Lung microvascular endothelial cell (primary cell): Measurements from ENCODE around the gene HOXA7. TPM values are rescaled to one million over a fixed set of nuclear protein-coding genes. Genes with fewer than 3 reads are reported as not detected.

Experiments
- DNase-seq, 2 donors: peaks; one replicate each; pipeline versions ENCODE4 v3.0.0 to v3.0.0-alpha.2; 2010; ENCODE audit warnings: low read depth in 2 of 2
- total RNA-seq: library from RNA; depleted of rRNA; stranded (reverse); fragments of >200 nt; gene quantifications from 2 replicates; pipeline ENCODE4 v1.2.1, GENCODE V29; 2014

The HOXA7 gene
- total RNA-seq, 1 donor from 2014 or later: 1.8 TPM

- no peak for DNase-seq
Observed at GRCh38 chr7:27137640-27138315, 18.7 kb downstream of the HOXA7 start.

- peak; percentile 84 to 93 for DNase-seq
Observed at GRCh38 chr7:27134392-27134791, 22.1 kb downstream of the HOXA7 start.

- DNase-seq: peak; percentile 57 to 60
Observed at GRCh38 chr7:27133409-27134231, 22.9 kb downstream of the HOXA7 start.

GRCh38 chr7:27132978-27133377 lies 23.5 kb downstream of the HOXA7 start:
- no peak for DNase-seq

GRCh38 chr7:27132214-27132613 lies 24.3 kb downstream of the HOXA7 start:
- no peak for DNase-seq

GRCh38 chr7:27131390-27131819 lies 25.1 kb downstream of the HOXA7 start:
- no peak for DNase-seq

- peak; percentile 95 to 96 for DNase-seq
Observed at GRCh38 chr7:27130540-27131389, 25.7 kb downstream of the HOXA7 start, which contains the start of gene HOXA4. Gene HOXA4 (minus strand): TSS chr7:27130757. CDS start chr7:27130733, 24 bp downstream.

GRCh38 chr7:27129729-27130539 lies 26.5 kb downstream of the HOXA7 start:
- DNase-seq: peak; percentile 63 to 68

- peak in 1 of 2 donors; percentile 45 for DNase-seq
Observed at GRCh38 chr7:27128776-27129728, 27.4 kb downstream of the HOXA7 start.

GRCh38 chr7:27128034-27128433 lies 28.4 kb downstream of the HOXA7 start:
- peak in 1 of 2 donors; percentile 31 for DNase-seq

GRCh38 chr7:27126596-27127327 lies 29.7 kb downstream of the HOXA7 start:
- no peak for DNase-seq

GRCh38 chr7:27125986-27126394 lies 30.5 kb downstream of the HOXA7 start:
- DNase-seq: peak in 1 of 2 donors; percentile 11

- peak in 1 of 2 donors; percentile 56 for DNase-seq
Observed at GRCh38 chr7:27124902-27125689, 31.4 kb downstream of the HOXA7 start.

- DNase-seq: peak in 1 of 2 donors; percentile 85
Observed at GRCh38 chr7:27124096-27124901, 32.2 kb downstream of the HOXA7 start.

GRCh38 chr7:27123477-27124053 lies 32.9 kb downstream of the HOXA7 start:
- no peak for DNase-seq

- DNase-seq: peak in 1 of 2 donors; percentile 46
Observed at GRCh38 chr7:27123007-27123476, 33.4 kb downstream of the HOXA7 start.
